OCI-LY7 (cell line): Measurements from ENCODE around the gene WNT3A. TPM values are rescaled to one million over a fixed set of nuclear protein-coding genes. Genes with fewer than 3 reads are reported as not detected.

Source experiments
- BruUV-seq: library from RNA; stranded (reverse); fragments of 400-500 nt; replicated peaks from 2 replicates; lab custom pipeline; 2021; lab: Mats Ljungman, UMichigan
- CTCF ChIA-PET: fragments of 300-600 bp; sonication (Branson Sonifier 250); formaldehyde crosslinking; loops from one replicate; lab custom pipeline; 2022; ENCODE audit warnings: antibody characterized with exemption; ENCODE audit not compliant: unreplicated experiment; lab: Charles Lee
- POLR2A ChIA-PET: fragments of 300-600 bp; sonication (Branson Sonifier 250); formaldehyde crosslinking; loops from one replicate; lab custom pipeline; 2022; ENCODE audit warnings: antibody characterized with exemption; lab: Charles Lee
- DNase-seq: peaks from one replicate; pipeline ENCODE4 v3.0.0-alpha.2; 2015; ENCODE audit warnings: low spot score
- H2AFZ ChIP-seq: fragments of 200-600 bp; sonication (generic), shearing (Covaris generic); 2 replicates; pipeline ENCODE4 v1.6.1; 2014; ENCODE audit warnings: mild to moderate bottlenecking, antibody characterized with exemption, low read length, moderate library complexity
- H3K27ac ChIP-seq: fragments of 200-600 bp; sonication (generic); 2 replicates; pipeline ENCODE4 v1.5.1; 2014; ENCODE audit warnings: mixed run types, low read depth, mild to moderate bottlenecking, moderate library complexity, low read length, inconsistent platforms; ENCODE audit not compliant: poor library complexity, severe bottlenecking
- H3K36me3 ChIP-seq: fragments of 200-600 bp; sonication (generic); 2 replicates; pipeline ENCODE4 v1.6.1; 2014; ENCODE audit warnings: mild to moderate bottlenecking, antibody characterized with exemption, low read length, moderate library complexity, mixed read lengths; ENCODE audit not compliant: insufficient read depth
- H3K4me1 ChIP-seq: fragments of 200-600 bp; sonication (generic); 2 replicates; pipeline ENCODE4 v1.5.1; 2014; ENCODE audit warnings: mild to moderate bottlenecking, low read length; ENCODE audit not compliant: insufficient read depth, poor library complexity, severe bottlenecking
- H3K4me2 ChIP-seq: fragments of 200-600 bp; sonication (generic); 2 replicates; pipeline ENCODE4 v1.6.1; 2014; ENCODE audit warnings: mild to moderate bottlenecking, low read length
- H3K4me3 ChIP-seq: fragments of 200-600 bp; sonication (generic); 2 replicates; pipeline ENCODE4 v1.5.1; 2014; ENCODE audit warnings: mild to moderate bottlenecking, low read depth, low read length; ENCODE audit not compliant: poor library complexity, severe bottlenecking
- H3K79me2 ChIP-seq: fragments of 200-600 bp; sonication (generic); 2 replicates; pipeline ENCODE4 v1.6.1; 2016; ENCODE audit warnings: low read depth, mild to moderate bottlenecking, low read length, moderate library complexity, mixed read lengths; ENCODE audit not compliant: insufficient read depth
- H3K9me2 ChIP-seq: fragments of 200-600 bp; sonication (generic); 2 replicates; pipeline ENCODE4 v1.6.1; 2016; ENCODE audit warnings: mild to moderate bottlenecking, low read length, mixed read lengths; ENCODE audit not compliant: insufficient read depth
- H3K9me3 ChIP-seq: fragments of 200-600 bp; sonication (generic); 2 replicates; pipeline ENCODE4 v1.6.1; 2014; ENCODE audit warnings: mild to moderate bottlenecking, mixed run types, low read length, mixed read lengths
- H4K20me1 ChIP-seq: fragments of 200-600 bp; sonication (generic); 2 replicates; pipeline ENCODE4 v1.6.1; 2014; ENCODE audit warnings: mild to moderate bottlenecking, antibody characterized with exemption, low read length, moderate library complexity, mixed read lengths; ENCODE audit not compliant: insufficient read depth
- EZH2phosphoT487 ChIP-seq: fragments of 200-600 bp; sonication (generic); IDR thresholded peaks from 2 replicates; pipeline ENCODE4 v1.6.1; 2018; ENCODE audit warnings: low read depth, borderline replicate concordance, mild to moderate bottlenecking, mixed run types, antibody characterized with exemption, low read length, moderate library complexity, mixed read lengths
- intact Hi-C: fragments of 100-400 bp; cut with micrococcal nuclease; formaldehyde crosslinking; loops from one replicate; pipeline ENCODE4 v1.10.0; 2022; ENCODE audit not compliant: unreplicated experiment
- total RNA-seq, 2 experiments: library from RNA; depleted of rRNA in 1 of 2; stranded (reverse); fragments of >200 nt in 1 of 2; shearing (Covaris generic) in 1 of 2; gene quantifications; 2 replicates each; pipeline ENCODE4 v1.2.3, GENCODE V29; 2014 to 2022
- TF ChIP-seq, protein P1 (sequence below): fragments of 200-600 bp; sonication (generic); conservative IDR thresholded peaks from 2 replicates; pipeline ENCODE4 v1.5.1; 2014; ENCODE audit warnings: mild to moderate bottlenecking, antibody characterized with exemption, low read length, moderate library complexity, mixed read lengths

WNT3A gene
- total RNA-seq, 2 experiments from 2014 or later, result not detected

- DNase-seq, result no peak
- Histone ChIP-seq H3K4me1 (peaks cover 12% of the 10 kb centered on the region), H2AFZ (no peak overlapping the region), H3K79me2 (peaks cover 46% of the 10 kb centered on the region), H3K9me2 (no peaks in the 10 kb centered on the region), H3K27ac (no peak overlapping the region), H3K36me3 (peaks cover 90% of the 10 kb centered on the region), H4K20me1 (peaks cover 16% of the 10 kb centered on the region), H3K9me3 (peaks cover 23% of the 10 kb centered on the region), H3K4me2 (no peak overlapping the region), H3K4me3 (no peak overlapping the region)
- CTCF ChIA-PET, result no interaction called here
- TF ChIP-seq, protein P1, sequence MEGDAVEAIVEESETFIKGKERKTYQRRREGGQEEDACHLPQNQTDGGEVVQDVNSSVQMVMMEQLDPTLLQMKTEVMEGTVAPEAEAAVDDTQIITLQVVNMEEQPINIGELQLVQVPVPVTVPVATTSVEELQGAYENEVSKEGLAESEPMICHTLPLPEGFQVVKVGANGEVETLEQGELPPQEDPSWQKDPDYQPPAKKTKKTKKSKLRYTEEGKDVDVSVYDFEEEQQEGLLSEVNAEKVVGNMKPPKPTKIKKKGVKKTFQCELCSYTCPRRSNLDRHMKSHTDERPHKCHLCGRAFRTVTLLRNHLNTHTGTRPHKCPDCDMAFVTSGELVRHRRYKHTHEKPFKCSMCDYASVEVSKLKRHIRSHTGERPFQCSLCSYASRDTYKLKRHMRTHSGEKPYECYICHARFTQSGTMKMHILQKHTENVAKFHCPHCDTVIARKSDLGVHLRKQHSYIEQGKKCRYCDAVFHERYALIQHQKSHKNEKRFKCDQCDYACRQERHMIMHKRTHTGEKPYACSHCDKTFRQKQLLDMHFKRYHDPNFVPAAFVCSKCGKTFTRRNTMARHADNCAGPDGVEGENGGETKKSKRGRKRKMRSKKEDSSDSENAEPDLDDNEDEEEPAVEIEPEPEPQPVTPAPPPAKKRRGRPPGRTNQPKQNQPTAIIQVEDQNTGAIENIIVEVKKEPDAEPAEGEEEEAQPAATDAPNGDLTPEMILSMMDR, result no peak
- TF ChIP-seq EZH2phosphoT487, result no peak
- intact Hi-C loops, result no loop called here
- BruUV-seq, result no TSS peak
- POLR2A ChIA-PET, result no interaction called here
These were observed 90.7 kb downstream of the WNT3A start for GRCh38 chr1:228097333-228098081.

DNA sequence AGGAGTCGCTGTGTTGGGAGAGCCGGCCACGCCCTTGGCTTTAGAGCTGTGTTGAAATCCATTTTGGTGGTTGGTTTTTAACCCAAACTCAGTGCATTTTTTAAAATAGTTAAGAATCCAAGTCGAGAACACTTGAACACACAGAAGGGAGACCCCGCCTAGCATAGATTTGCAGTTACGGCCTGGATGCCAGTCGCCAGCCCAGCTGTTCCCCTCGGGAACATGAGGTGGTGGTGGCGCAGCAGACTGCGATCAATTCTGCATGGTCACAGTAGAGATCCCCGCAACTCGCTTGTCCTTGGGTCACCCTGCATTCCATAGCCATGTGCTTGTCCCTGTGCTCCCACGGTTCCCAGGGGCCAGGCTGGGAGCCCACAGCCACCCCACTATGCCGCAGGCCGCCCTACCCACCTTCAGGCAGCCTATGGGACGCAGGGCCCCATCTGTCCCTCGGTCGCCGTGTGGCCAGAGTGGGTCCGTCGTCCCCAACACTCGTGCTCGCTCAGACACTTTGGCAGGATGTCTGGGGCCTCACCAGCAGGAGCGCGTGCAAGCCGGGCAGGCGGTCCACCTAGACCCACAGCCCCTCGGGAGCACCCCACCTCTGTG, 91.6 kb downstream of the WNT3A start:
- peaks cover 12% of the 10 kb centered on the region for H3K4me1 ChIP-seq
- no peak for DNase-seq
- TF ChIP-seq, protein P1, result no peak
- TSS peak; percentile 90 for BruUV-seq
- peaks cover 37% of the 10 kb centered on the region for H3K79me2 ChIP-seq
- no peak overlapping the region for H3K27ac ChIP-seq
- no peak overlapping the region for H2AFZ ChIP-seq
- no peak overlapping the region for H3K4me2 ChIP-seq
- H4K20me1 ChIP-seq, result peaks cover 15% of the 10 kb centered on the region
- ChIA-PET POLR2A (interaction anchor here (1.3 kb wide), 1 partner anchor 16 kb away, joined by 4 read pairs; no protein-coding TSS in a partner anchor), CTCF (no interaction called here)
- H3K9me3 ChIP-seq, result peaks cover 18% of the 10 kb centered on the region
- peaks cover 81% of the 10 kb centered on the region for H3K36me3 ChIP-seq
- no peaks in the 10 kb centered on the region for H3K9me2 ChIP-seq
- intact Hi-C loops, result no loop called here
- H3K4me3 ChIP-seq, result no peak overlapping the region

- no peak overlapping the region for H3K27ac ChIP-seq
- H2AFZ ChIP-seq, result no peak overlapping the region
- no peak overlapping the region for H3K4me2 ChIP-seq
- peaks cover 12% of the 10 kb centered on the region for H3K9me3 ChIP-seq
- H3K79me2 ChIP-seq, result peaks cover 28% of the 10 kb centered on the region
- intact Hi-C loops, result no loop called here
- no peaks in the 10 kb centered on the region for H3K9me2 ChIP-seq
- H4K20me1 ChIP-seq, result peaks cover 14% of the 10 kb centered on the region
- H3K4me1 ChIP-seq, result peaks cover 20% of the 10 kb centered on the region
- TF ChIP-seq, protein P1, result no peak
- no peak for TF ChIP-seq EZH2phosphoT487
- ChIA-PET POLR2A (interaction anchor here (1.2 to 1.3 kb wide), 2 partner anchors 12 to 17 kb away, joined by 4 to 5 read pairs; no protein-coding TSS in a partner anchor), CTCF (no interaction called here)
- no TSS peak for BruUV-seq
- peaks cover 72% of the 10 kb centered on the region for H3K36me3 ChIP-seq
- DNase-seq, result no peak
- H3K4me3 ChIP-seq, result no peak overlapping the region
These were observed 92.5 kb downstream of the WNT3A start for GRCh38 chr1:228099331-228099732.
